DND-41 (cell line): ENCODE results near the gene SHB.

ENCODE experiments used
- ATAC-seq: fragments of 200-7000 bp; cut with Tn5 transposase; 3 replicates; pipeline ENCODE4 v1.9.1; 2021; ENCODE audit warnings: low read depth; ENCODE audit not compliant: insufficient read depth
- DNase-seq: peaks from one replicate; pipeline ENCODE4 v3.0.0-alpha.2; 2020
- H2AFZ ChIP-seq: 2 replicates; pipeline ENCODE4 v1.6.0; 2012; ENCODE audit warnings: low read depth, low read length
- H3K27ac ChIP-seq: 2 replicates; pipeline ENCODE4 v1.5.1; 2012; ENCODE audit warnings: low read length, inconsistent platforms
- H3K27me3 ChIP-seq: fragments of 200-600 bp; sonication (generic); 2 replicates; pipeline ENCODE4 v1.6.0; 2012; ENCODE audit warnings: low read length, mild to moderate bottlenecking, inconsistent platforms; ENCODE audit not compliant: insufficient read depth, poor library complexity
- H3K36me3 ChIP-seq: 2 replicates; pipeline ENCODE4 v1.5.1; 2012; ENCODE audit warnings: low read length, inconsistent platforms; ENCODE audit not compliant: insufficient read depth
- H3K4me1 ChIP-seq: 2 replicates; pipeline ENCODE4 v1.5.1; 2012; ENCODE audit warnings: mild to moderate bottlenecking, low read length; ENCODE audit not compliant: insufficient read depth
- H3K4me2 ChIP-seq: 2 replicates; pipeline ENCODE4 v1.6.0; 2012; ENCODE audit warnings: mild to moderate bottlenecking, moderate library complexity, low read length, inconsistent platforms; ENCODE audit not compliant: insufficient read depth
- H3K4me3 ChIP-seq, 2 experiments: fragments of 200-600 bp in 1 of 2; shearing (Covaris generic) in 1 of 2; 2 replicates each; pipeline ENCODE4 v1.5.1; 2012 to 2016; ENCODE audit warnings: inconsistent platforms in 2 of 2, low read length in 2 of 2, mild to moderate bottlenecking in 2 of 2, low read depth in 1 of 2, moderate library complexity in 1 of 2
- H3K79me2 ChIP-seq: 2 replicates; pipeline ENCODE4 v1.6.0; 2012; ENCODE audit warnings: low read length, inconsistent platforms; ENCODE audit not compliant: insufficient read depth
- H3K9ac ChIP-seq: 2 replicates; pipeline ENCODE4 v1.6.0; 2012; ENCODE audit warnings: low read depth, mild to moderate bottlenecking, inconsistent platforms, low read length, moderate library complexity
- H3K9me3 ChIP-seq: 2 replicates; pipeline ENCODE4 v1.5.1; 2012; ENCODE audit warnings: low read length, moderate library complexity, mild to moderate bottlenecking, inconsistent platforms; ENCODE audit not compliant: insufficient read depth, severe bottlenecking
- H4K20me1 ChIP-seq: 2 replicates; pipeline ENCODE4 v1.6.0; 2012; ENCODE audit warnings: low read length; ENCODE audit not compliant: insufficient read depth
- EZH2 ChIP-seq: IDR thresholded peaks from 3 replicates; pipeline ENCODE4 v1.6.1; 2012; ENCODE audit warnings: borderline replicate concordance, low read depth, mild to moderate bottlenecking, moderate library complexity, low read length, inconsistent platforms; ENCODE audit not compliant: severe bottlenecking
- TF ChIP-seq, protein P1 (sequence below): IDR thresholded peaks from 2 replicates; pipeline ENCODE4 v1.5.1; 2012; ENCODE audit warnings: borderline replicate concordance, low read length, moderate library complexity, mild to moderate bottlenecking; ENCODE audit not compliant: poor library complexity, severe bottlenecking; ENCODE audit errors: extremely low read depth

Gene SHB

DNA sequence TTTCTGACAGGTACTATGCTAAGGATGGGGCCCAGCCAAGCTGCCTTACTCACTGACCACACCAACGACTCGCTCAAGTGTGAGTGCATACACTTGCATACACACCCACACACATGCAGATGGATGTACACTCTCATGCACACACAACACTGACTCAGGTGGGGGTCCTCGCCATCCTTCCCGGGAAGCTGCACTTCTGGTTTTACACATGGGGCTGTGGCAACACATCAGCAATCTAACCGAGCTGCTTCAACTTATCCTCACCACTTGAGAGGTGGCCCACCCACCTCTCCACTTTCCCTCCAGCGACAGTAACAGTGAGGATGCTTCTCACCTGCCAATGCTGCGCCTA is 97.9 kb downstream of the SHB start:
- no peak overlapping the region for H3K9ac ChIP-seq

DNA sequence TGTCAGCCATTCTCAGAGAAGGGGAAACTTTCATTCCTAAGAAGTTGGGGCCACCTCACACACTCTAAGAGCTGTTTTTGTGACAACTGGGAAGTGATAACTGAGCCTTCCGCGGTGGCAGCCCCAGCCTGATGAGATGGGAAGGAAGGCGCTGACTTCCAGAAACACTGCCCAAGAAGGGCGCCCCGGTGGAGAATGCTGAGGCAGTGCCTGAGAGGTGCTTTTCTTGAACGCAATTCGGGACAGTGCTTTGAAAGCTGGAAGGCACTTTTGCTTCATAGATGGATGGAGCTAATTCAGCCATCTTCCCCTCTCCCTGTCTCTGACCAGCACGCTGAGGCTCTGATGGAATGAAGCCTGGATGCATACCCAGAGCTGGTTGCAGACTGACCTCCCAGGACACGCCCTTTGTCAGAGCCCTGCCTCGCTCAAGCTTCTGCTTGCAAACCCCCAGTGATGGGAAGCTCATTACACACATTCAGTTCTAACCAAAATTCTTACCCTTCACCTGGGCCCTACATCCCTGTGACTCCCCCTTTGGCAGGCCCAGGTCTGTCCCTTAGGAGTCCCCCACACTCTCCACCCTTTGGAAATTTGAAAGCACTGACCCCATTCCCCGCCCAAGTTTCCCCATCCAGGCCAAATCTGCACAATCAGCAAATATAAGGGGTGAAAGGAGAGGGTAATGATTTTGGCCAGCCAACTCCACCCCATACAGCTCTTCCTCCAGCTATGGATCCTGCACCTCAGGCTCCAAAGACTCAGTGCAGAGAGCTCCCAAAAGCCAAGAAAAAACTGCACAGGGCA is 98.5 kb downstream of the SHB start:
- Histone ChIP-seq H3K27me3 (no peaks in the 10 kb centered on the region), H3K36me3 (no peaks in the 10 kb centered on the region), H3K4me3 (no peak overlapping the region), H3K79me2 (no peaks in the 10 kb centered on the region), H2AFZ (no peak overlapping the region), H4K20me1 (no peaks in the 10 kb centered on the region), H3K27ac (no peak overlapping the region), H3K4me1 (no peaks in the 10 kb centered on the region), H3K9ac (no peak overlapping the region), H3K9me3 (no peaks in the 10 kb centered on the region), H3K4me2 (no peak overlapping the region)
- DNase-seq (no peak), ATAC-seq (no peak)
- TF ChIP-seq, protein P1, sequence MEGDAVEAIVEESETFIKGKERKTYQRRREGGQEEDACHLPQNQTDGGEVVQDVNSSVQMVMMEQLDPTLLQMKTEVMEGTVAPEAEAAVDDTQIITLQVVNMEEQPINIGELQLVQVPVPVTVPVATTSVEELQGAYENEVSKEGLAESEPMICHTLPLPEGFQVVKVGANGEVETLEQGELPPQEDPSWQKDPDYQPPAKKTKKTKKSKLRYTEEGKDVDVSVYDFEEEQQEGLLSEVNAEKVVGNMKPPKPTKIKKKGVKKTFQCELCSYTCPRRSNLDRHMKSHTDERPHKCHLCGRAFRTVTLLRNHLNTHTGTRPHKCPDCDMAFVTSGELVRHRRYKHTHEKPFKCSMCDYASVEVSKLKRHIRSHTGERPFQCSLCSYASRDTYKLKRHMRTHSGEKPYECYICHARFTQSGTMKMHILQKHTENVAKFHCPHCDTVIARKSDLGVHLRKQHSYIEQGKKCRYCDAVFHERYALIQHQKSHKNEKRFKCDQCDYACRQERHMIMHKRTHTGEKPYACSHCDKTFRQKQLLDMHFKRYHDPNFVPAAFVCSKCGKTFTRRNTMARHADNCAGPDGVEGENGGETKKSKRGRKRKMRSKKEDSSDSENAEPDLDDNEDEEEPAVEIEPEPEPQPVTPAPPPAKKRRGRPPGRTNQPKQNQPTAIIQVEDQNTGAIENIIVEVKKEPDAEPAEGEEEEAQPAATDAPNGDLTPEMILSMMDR = no peak
- no peak for TF ChIP-seq EZH2

More for the DNA sequence above, 97.9 kb downstream of the SHB start:
- no peak overlapping the region for H3K4me3 ChIP-seq
- no peaks in the 10 kb centered on the region for H3K9me3 ChIP-seq
- H3K27ac ChIP-seq = no peak overlapping the region
- H3K36me3 ChIP-seq = no peaks in the 10 kb centered on the region
- H2AFZ ChIP-seq = no peak overlapping the region
- TF ChIP-seq EZH2 = no peak
- TF ChIP-seq, protein P1 = no peak
- no peak overlapping the region for H3K4me2 ChIP-seq
- no peak for DNase-seq
- no peaks in the 10 kb centered on the region for H3K79me2 ChIP-seq
- H3K27me3 ChIP-seq = no peaks in the 10 kb centered on the region
- H3K4me1 ChIP-seq = no peaks in the 10 kb centered on the region
- H4K20me1 ChIP-seq = no peaks in the 10 kb centered on the region
- no peak for ATAC-seq

DNA sequence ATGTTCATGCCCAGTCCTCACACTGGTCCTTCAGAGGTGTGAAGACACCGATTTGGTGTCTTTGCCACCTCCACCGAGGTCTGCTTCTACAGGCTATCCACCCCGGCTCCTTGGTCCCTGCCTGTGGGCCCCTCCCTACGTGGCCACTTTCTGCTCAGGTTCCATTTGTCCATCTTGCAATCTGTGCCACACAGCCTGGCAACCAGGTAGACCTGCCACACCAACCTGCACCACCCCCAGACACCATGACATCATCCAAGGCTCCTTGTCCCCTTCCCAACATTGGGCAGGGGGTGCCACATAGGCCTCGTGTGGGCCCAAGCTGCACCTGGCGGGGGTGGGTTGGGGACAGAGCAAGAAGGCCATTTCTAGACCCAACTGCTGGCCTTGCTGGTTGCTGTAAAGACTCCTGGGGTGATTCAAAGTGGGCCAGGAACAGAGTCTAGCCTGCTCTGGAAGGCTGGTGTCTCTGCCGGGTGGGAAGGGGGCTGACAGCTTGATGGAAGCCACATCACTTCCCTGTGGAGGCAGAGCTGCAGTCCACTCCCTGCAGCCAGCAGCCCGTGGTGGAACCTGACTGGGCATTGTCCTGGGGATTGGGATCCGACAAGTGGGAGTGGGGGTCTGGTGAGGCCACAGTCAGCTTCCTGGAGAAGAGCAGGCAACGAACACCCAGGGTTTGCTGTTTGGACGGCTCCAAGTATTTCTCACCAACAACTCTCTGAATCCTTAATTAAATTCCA is 99.3 kb downstream of the SHB start:
- H3K9me3 ChIP-seq = no peaks in the 10 kb centered on the region
- H2AFZ ChIP-seq = no peak overlapping the region
- H3K27ac ChIP-seq = no peak overlapping the region
- H3K4me1 ChIP-seq = no peaks in the 10 kb centered on the region
- no peaks in the 10 kb centered on the region for H3K27me3 ChIP-seq
- H3K36me3 ChIP-seq = no peaks in the 10 kb centered on the region
- H3K4me2 ChIP-seq = no peak overlapping the region
- H3K9ac ChIP-seq = no peak overlapping the region
- no peaks in the 10 kb centered on the region for H3K79me2 ChIP-seq
- no peak for TF ChIP-seq EZH2
- TF ChIP-seq, protein P1 = no peak
- DNase-seq (no peak), ATAC-seq (no peak)
- no peak overlapping the region for H3K4me3 ChIP-seq
- no peaks in the 10 kb centered on the region for H4K20me1 ChIP-seq
